GM18519 (cell line): ENCODE results near the gene SLC11A1.

Source experiments
- ATAC-seq: cut with Tn5 transposase; IDR thresholded peaks from one replicate; pipeline ENCODE4 v1.9.1; 2021; ENCODE audit warnings: mild to moderate bottlenecking, moderate library complexity; ENCODE audit not compliant: unreplicated experiment, low FRiP score

SLC11A1 gene

GRCh38 chr2:218381916-218382366 is at the start of gene SLC11A1:
TSS of gene SLC11A1 (plus strand) at chr2:218382273. CDS start at chr2:218382369, 96 bp downstream.
- no peak for ATAC-seq

GRCh38 chr2:218332288-218332687 is 49.8 kb upstream of the SLC11A1 start:
- no peak for ATAC-seq

GRCh38 chr2:218332920-218333645 is 49.0 kb upstream of the SLC11A1 start:
- ATAC-seq = no peak

GRCh38 chr2:218334531-218334930 is 47.5 kb upstream of the SLC11A1 start:
- ATAC-seq = no peak

- ATAC-seq = no peak
Measured at GRCh38 chr2:218340656-218341055, 41.4 kb upstream of the SLC11A1 start.

GRCh38 chr2:218341381-218341780 is 40.7 kb upstream of the SLC11A1 start:
- ATAC-seq = no peak

- no peak for ATAC-seq
Measured at GRCh38 chr2:218342837-218343236, 39.2 kb upstream of the SLC11A1 start.

GRCh38 chr2:218343591-218343990 is 38.5 kb upstream of the SLC11A1 start:
- no peak for ATAC-seq

GRCh38 chr2:218344090-218344754 is 37.9 kb upstream of the SLC11A1 start:
- ATAC-seq = no peak

GRCh38 chr2:218344755-218345417 is 37.2 kb upstream of the SLC11A1 start:
- no peak for ATAC-seq

- ATAC-seq = no peak
Measured at GRCh38 chr2:218345491-218346236, 36.4 kb upstream of the SLC11A1 start.

- ATAC-seq = no peak
Measured at GRCh38 chr2:218347172-218347571, 34.9 kb upstream of the SLC11A1 start.

- ATAC-seq = no peak
Measured at GRCh38 chr2:218354045-218354444, 28.0 kb upstream of the SLC11A1 start.

GRCh38 chr2:218354850-218355443 is 27.1 kb upstream of the SLC11A1 start:
- no peak for ATAC-seq

- ATAC-seq = no peak
Measured at GRCh38 chr2:218357236-218358177, 24.6 kb upstream of the SLC11A1 start.

- ATAC-seq = no peak
Measured at GRCh38 chr2:218360453-218360852, 21.6 kb upstream of the SLC11A1 start.

GRCh38 chr2:218362606-218363005 is 19.5 kb upstream of the SLC11A1 start:
- no peak for ATAC-seq

GRCh38 chr2:218363736-218364135 is 18.3 kb upstream of the SLC11A1 start:
- ATAC-seq = no peak

GRCh38 chr2:218364196-218364595 is 17.9 kb upstream of the SLC11A1 start:
- ATAC-seq = no peak
